Glutamatergic neuron (in vitro differentiated cells): Measurements from ENCODE around the gene PKP4. TPM values are rescaled to one million over a fixed set of nuclear protein-coding genes. Genes with fewer than 3 reads are reported as not detected.

Experiments used
- DNase-seq: peaks from one replicate; pipeline ENCODE4 v3.0.0; 2022
- H3K27ac Mint-ChIP-seq: one replicate; pipeline ENCODE4 v1.8.0; 2020; ENCODE audit warnings: mild to moderate bottlenecking, mixed read lengths, inconsistent platforms; ENCODE audit not compliant: unreplicated experiment
- H3K27me3 Mint-ChIP-seq: one replicate; pipeline ENCODE4 v1.8.0; 2020; ENCODE audit warnings: mild to moderate bottlenecking, moderate library complexity, mixed read lengths, inconsistent platforms; ENCODE audit not compliant: unreplicated experiment
- H3K36me3 Mint-ChIP-seq: one replicate; pipeline ENCODE4 v1.8.0; 2020; ENCODE audit warnings: mild to moderate bottlenecking, mixed read lengths, inconsistent platforms; ENCODE audit not compliant: unreplicated experiment
- H3K4me1 Mint-ChIP-seq: one replicate; pipeline ENCODE4 v1.8.0; 2020; ENCODE audit warnings: mild to moderate bottlenecking, low read depth, mixed read lengths, inconsistent platforms; ENCODE audit not compliant: unreplicated experiment
- H3K4me3 Mint-ChIP-seq: one replicate; pipeline ENCODE4 v1.8.0; 2020; ENCODE audit warnings: mild to moderate bottlenecking, mixed read lengths, inconsistent platforms; ENCODE audit not compliant: unreplicated experiment
- H3K9me3 Mint-ChIP-seq: one replicate; pipeline ENCODE4 v1.8.0; 2020; ENCODE audit warnings: mild to moderate bottlenecking, moderate library complexity, mixed read lengths, inconsistent platforms; ENCODE audit not compliant: unreplicated experiment
- total RNA-seq: library from RNA; stranded (reverse); fragmentation: NEBNext Ultra II Directional; extraction: Animal tissue kit (Norgen Biotek cat#: 25700); gene quantifications from one replicate; pipeline ENCODE4 v1.2.1, GENCODE V29; 2021; ENCODE audit not compliant: unreplicated experiment
- TF ChIP-seq, protein P1 (sequence below): fragments of 200-600 bp; sonication (generic); IDR thresholded peaks from one replicate; pipeline ENCODE4 v1.5.0; 2021; ENCODE audit not compliant: partially characterized antibody, unreplicated experiment

PKP4 gene
- total RNA-seq, 1 donor from 2014 or later, result 25.0 TPM

DNA sequence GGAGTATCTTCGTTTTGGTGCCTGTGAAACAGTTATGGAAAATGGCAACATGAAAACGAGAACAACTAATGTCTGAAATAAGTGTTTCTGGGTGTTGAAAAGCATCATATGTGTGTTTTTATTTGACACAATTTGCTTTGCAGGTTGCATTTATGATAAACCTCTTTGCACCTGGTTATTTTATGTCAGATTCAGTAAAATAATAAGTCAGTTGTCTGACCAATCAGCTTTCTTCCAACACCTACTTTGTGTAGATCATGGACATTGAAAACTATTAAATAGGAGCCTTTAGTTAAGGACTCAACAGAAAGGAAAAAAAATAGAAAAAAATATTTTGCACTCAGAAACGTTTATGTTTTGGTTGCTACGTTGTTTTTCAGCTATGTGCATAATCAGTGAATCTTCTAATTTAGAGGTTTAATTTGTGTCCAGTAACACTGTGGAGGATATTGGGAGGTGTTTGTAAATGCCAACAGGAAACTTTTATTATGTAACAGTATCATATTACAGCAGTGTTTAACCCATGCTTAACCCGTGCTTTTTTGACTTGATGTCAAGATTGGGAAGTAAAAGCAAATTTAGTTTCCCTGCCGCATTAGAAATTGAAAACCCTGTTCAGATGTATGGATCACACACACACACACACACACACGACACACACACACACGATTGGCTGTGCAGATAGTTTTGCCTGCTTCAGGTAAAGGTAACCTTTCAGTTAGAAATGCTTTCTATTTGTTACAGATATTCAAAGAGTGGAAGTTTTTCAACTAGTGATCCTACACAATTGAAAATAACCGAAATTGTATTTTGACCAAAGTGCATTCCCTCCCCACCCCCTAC lies 2.6 kb downstream of the PKP4 start:
- no peak for DNase-seq
- H3K4me1 Mint-ChIP-seq, result peaks cover 11% of the 10 kb centered on the region
- TF ChIP-seq, protein P1, sequence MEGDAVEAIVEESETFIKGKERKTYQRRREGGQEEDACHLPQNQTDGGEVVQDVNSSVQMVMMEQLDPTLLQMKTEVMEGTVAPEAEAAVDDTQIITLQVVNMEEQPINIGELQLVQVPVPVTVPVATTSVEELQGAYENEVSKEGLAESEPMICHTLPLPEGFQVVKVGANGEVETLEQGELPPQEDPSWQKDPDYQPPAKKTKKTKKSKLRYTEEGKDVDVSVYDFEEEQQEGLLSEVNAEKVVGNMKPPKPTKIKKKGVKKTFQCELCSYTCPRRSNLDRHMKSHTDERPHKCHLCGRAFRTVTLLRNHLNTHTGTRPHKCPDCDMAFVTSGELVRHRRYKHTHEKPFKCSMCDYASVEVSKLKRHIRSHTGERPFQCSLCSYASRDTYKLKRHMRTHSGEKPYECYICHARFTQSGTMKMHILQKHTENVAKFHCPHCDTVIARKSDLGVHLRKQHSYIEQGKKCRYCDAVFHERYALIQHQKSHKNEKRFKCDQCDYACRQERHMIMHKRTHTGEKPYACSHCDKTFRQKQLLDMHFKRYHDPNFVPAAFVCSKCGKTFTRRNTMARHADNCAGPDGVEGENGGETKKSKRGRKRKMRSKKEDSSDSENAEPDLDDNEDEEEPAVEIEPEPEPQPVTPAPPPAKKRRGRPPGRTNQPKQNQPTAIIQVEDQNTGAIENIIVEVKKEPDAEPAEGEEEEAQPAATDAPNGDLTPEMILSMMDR, result no peak

DNA sequence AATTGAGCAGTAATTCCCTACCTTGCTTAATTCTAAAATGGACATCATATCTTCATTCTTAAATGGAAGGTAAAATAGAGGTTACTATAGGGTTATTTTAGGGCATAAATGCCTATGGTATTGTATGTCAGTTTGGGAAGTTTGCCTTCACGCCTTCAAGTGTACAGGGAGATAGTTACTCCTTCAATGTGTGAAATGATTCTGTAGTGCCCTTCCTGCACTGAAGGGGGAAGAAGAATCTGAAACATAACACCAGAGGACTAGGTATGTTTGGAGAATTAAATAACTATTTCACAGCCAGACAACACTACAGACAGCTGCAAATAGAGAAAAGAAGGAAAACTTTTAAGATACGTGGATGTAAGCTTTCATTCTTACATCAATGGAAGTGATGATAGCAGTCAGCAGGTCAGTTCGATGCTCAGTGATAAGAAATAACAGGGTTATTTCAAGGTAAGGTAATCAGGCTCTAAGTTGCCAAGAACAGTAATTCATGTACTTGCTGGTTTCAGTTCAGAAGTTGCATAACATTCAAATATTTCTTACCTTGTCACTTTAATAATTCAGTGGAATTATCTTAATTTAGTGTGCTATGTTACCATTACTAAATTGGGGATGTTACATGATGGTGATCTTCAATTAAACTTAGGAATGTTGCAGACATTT lies 4.0 kb downstream of the PKP4 start:
- Mint-ChIP-seq H3K9me3 (peaks cover 8% of the 10 kb centered on the region), H3K27ac (no peak overlapping the region), H3K36me3 (no peaks in the 10 kb centered on the region), H3K27me3 (peaks cover 10% of the 10 kb centered on the region), H3K4me1 (peaks cover 11% of the 10 kb centered on the region), H3K4me3 (no peak overlapping the region)
- TF ChIP-seq, protein P1, result peak; percentile 13
- no peak for DNase-seq

More for the DNA sequence above, 2.6 kb downstream of the PKP4 start:
- no peak overlapping the region for H3K27ac Mint-ChIP-seq
- H3K27me3 Mint-ChIP-seq, result peaks cover 10% of the 10 kb centered on the region
- H3K9me3 Mint-ChIP-seq, result peaks cover 8% of the 10 kb centered on the region
- H3K36me3 Mint-ChIP-seq, result no peaks in the 10 kb centered on the region
- peak overlapping the region; percentile 94 for H3K4me3 Mint-ChIP-seq

DNA sequence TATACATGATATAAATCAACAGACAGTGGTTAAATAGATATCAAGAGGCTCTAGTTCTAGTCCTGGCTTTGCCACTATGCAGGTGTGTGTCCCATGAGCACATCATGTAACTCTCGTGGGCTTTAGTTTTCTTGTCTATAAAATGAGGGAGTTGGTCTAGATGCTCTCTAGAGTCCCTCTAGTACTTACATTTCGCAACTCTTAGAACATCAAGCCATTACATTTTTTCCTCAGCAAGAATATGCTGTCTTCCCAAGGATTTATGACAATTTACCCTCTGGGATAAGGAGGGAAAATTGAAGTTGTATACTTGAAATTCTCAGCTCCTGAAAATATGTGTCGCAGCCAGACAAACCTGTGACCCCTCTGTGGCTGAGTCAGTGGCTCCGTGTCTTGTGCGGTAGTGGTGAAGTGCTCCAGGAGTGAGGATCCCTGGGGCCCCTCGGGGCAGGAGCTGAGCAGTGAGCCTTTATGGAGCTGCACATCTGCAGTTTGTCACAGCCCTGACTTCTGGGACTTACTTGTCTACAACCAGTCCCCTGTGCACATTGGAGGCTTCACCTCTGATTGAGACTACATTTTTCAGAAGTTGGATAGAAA lies 6.8 kb downstream of the PKP4 start:
- DNase-seq, result peak; percentile 17
- H3K27me3 Mint-ChIP-seq, result peaks cover under 1% of the 10 kb centered on the region
- no peak overlapping the region for H3K4me3 Mint-ChIP-seq
- H3K36me3 Mint-ChIP-seq, result no peaks in the 10 kb centered on the region
- no peaks in the 10 kb centered on the region for H3K9me3 Mint-ChIP-seq
- H3K4me1 Mint-ChIP-seq, result peaks cover 3% of the 10 kb centered on the region
- TF ChIP-seq, protein P1, result no peak
- H3K27ac Mint-ChIP-seq, result no peak overlapping the region

DNA sequence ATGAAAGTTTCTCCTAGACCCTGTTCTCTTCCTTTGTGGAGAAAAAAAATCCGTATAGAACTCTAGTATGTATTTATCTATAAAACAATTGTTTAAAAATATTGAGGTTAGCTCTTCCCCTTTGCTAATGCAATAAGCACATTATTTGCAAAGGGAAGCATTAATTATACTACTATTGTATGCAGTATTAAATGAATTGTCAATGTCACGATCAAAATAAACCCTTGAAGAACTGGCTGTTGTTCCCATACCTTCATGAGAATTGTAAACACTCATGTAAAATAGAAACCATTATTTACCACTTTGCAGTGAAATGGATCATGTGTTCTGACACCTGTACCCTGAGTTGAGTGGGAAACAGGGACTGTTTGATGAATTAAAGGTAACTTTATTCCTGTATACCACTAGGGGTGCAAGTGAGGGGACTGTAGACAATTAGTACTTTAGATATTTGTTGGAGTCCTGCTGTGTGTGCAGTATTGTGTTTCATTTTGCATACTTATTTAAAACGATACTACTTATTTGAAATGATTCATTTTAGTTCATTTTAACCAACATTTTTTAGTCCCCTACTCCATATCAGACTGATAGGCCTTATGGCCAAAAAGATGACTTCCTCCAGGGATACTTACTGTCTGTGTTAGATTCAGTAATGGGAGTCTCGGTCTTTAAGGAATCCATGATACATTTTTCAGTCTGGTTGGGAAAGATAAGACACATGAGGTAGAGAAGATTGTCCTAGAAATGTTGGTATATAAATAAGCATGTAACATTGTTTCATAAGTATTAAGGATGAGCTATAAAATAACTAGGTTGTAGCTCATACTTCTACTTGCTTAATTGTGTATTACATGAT lies 7.9 kb downstream of the PKP4 start:
- Mint-ChIP-seq H3K27ac (no peak overlapping the region), H3K4me3 (no peak overlapping the region), H3K9me3 (no peaks in the 10 kb centered on the region), H3K4me1 (peaks cover 2% of the 10 kb centered on the region), H3K36me3 (no peaks in the 10 kb centered on the region), H3K27me3 (no peaks in the 10 kb centered on the region)
- TF ChIP-seq, protein P1, result peak; percentile 74
- DNase-seq, result no peak
